Activated naive CD8-positive, alpha-beta T cell (primary cell): ENCODE measurements around the gene SCFD2.
"Not testable (repeated sequence)": the region's sequence is repeated elsewhere in the genome, so short reads cannot be mapped to it uniquely, and the experiment has no call there.

ENCODE experiments used
- H3K27ac Mint-ChIP-seq: one replicate; pipeline ENCODE4 v1.8.0; 2021; ENCODE audit warnings: mixed read lengths
- H3K27me3 Mint-ChIP-seq: one replicate; pipeline ENCODE4 v1.8.0; 2021; ENCODE audit warnings: mixed read lengths
- H3K36me3 Mint-ChIP-seq: one replicate; pipeline ENCODE4 v1.8.0; 2021; ENCODE audit warnings: mixed read lengths
- H3K4me1 Mint-ChIP-seq: one replicate; pipeline ENCODE4 v1.8.0; 2021; ENCODE audit warnings: low read depth, mixed read lengths
- H3K4me3 Mint-ChIP-seq: one replicate; pipeline ENCODE4 v1.8.0; 2021; ENCODE audit warnings: mild to moderate bottlenecking, mixed read lengths
- H3K9me3 Mint-ChIP-seq: one replicate; pipeline ENCODE4 v1.8.0; 2021; ENCODE audit warnings: low read depth, mixed read lengths

The SCFD2 gene

GRCh38 chr4:53309321-53310040 lies 56.4 kb downstream of the SCFD2 start:
- Mint-ChIP-seq H3K36me3 (peaks cover 44% of the 10 kb centered on the region), H3K27ac (no peak overlapping the region), H3K27me3 (no peaks in the 10 kb centered on the region)

GRCh38 chr4:53307819-53308780 lies 57.8 kb downstream of the SCFD2 start:
- peaks cover 8% of the 10 kb centered on the region for H3K4me1 Mint-ChIP-seq
- no peak overlapping the region for H3K4me3 Mint-ChIP-seq
- peaks cover 51% of the 10 kb centered on the region for H3K36me3 Mint-ChIP-seq
- no peak overlapping the region for H3K27ac Mint-ChIP-seq
- peaks cover 24% of the 10 kb centered on the region for H3K9me3 Mint-ChIP-seq
- no peaks in the 10 kb centered on the region for H3K27me3 Mint-ChIP-seq

More at GRCh38 chr4:53309321-53310040, 56.4 kb downstream of the SCFD2 start:
- H3K9me3 Mint-ChIP-seq: peaks cover 20% of the 10 kb centered on the region
- peaks cover 8% of the 10 kb centered on the region for H3K4me1 Mint-ChIP-seq
- H3K4me3 Mint-ChIP-seq: no peak overlapping the region

- Mint-ChIP-seq H3K4me1 (peaks cover 8% of the 10 kb centered on the region), H3K9me3 (peaks cover 24% of the 10 kb centered on the region), H3K4me3 (no peak overlapping the region), H3K27ac (no peak overlapping the region), H3K27me3 (no peaks in the 10 kb centered on the region), H3K36me3 (peaks cover 48% of the 10 kb centered on the region)
These were observed 58.7 kb downstream of the SCFD2 start for GRCh38 chr4:53307210-53307609.

GRCh38 chr4:53306729-53307128 lies 59.1 kb downstream of the SCFD2 start:
- H3K27ac Mint-ChIP-seq: no peak overlapping the region
- peaks cover 44% of the 10 kb centered on the region for H3K36me3 Mint-ChIP-seq
- no peaks in the 10 kb centered on the region for H3K27me3 Mint-ChIP-seq
- H3K4me1 Mint-ChIP-seq: peaks cover 8% of the 10 kb centered on the region
- H3K9me3 Mint-ChIP-seq: peaks cover 24% of the 10 kb centered on the region
- no peak overlapping the region for H3K4me3 Mint-ChIP-seq

DNA sequence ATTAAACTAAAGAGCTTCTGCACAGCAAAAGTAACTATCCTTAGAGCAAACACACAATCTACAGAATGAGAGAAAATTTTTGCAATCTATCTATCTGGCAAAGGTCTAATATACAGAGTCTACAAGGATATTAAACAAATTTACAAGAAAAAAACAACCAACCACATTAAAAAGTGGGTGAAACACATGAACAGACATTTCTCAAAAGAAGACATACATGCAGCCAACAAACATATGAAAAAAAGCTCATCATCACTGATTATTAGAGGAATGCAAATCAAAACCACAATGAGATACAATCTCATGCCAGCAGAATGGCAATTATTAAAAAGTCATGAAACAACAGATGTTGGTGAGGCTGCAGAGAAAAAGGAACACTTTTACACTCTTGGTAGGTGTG lies 73.7 kb downstream of the SCFD2 start:
- H3K4me3 Mint-ChIP-seq, H3K4me1 Mint-ChIP-seq, H3K27ac Mint-ChIP-seq, H3K27me3 Mint-ChIP-seq: not testable (repeated sequence)
- Mint-ChIP-seq H3K9me3 (peaks cover 47% of the 10 kb centered on the region), H3K36me3 (peaks cover 40% of the 10 kb centered on the region)

- Mint-ChIP-seq H3K4me1 (peaks cover 1% of the 10 kb centered on the region), H3K9me3 (no peaks in the 10 kb centered on the region), H3K36me3 (peaks cover 20% of the 10 kb centered on the region), H3K27ac (no peak overlapping the region), H3K4me3 (no peak overlapping the region), H3K27me3 (no peaks in the 10 kb centered on the region)
These were observed 84.4 kb downstream of the SCFD2 start for GRCh38 chr4:53281438-53281837.

DNA sequence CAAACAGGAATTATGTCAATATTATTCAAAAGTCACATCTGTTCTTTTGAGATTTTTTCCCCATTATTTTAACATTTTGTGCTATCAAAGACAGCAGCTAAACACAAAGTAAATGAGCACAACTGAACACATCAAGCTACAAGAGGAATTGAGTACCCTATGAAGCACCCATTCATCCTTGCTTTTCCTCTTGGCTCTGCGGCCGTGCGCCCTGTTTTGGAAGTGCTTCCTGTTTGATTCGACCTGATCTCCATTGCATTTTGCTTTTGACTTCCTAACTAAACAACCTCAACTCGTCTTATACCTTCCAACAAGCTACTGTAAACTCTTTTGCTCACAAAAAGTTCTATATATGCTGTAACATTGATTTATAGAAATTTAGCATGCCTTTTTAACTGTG lies 85.0 kb downstream of the SCFD2 start:
- Mint-ChIP-seq H3K4me3 (no peak overlapping the region), H3K27me3 (no peaks in the 10 kb centered on the region), H3K36me3 (peaks cover 20% of the 10 kb centered on the region), H3K9me3 (no peaks in the 10 kb centered on the region), H3K27ac (no peak overlapping the region), H3K4me1 (peaks cover 1% of the 10 kb centered on the region)

DNA sequence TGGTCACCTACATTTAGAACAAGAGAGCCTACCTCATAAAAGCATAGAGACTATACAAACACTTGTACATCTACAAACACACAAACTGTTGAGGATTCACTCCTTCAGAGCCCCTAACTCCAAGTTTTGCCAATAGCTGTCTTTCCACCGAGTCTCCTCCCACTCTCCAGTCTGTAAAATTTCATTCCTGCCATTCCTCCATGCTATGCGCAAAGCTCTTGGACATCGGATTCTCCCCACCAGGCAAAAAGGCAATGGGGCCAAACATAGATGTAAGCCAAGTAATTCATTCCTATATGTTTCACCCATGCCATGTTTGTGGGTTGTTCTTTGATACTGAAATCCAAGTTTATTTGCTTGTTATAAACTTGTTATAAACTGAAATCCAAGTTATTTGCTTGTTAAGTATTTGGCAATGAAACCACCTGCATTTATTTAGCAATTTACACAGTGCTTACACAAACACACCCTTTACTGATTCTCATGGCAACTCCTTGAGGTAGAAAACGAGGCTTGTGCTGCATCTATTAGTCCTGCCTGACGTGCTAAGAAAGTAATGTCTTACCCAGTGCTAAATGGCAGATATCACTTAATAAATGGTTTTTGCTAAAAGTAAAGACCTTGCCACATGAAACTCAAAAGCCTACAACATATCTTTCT lies 91.1 kb downstream of the SCFD2 start:
- H3K27ac Mint-ChIP-seq: no peak overlapping the region
- no peaks in the 10 kb centered on the region for H3K9me3 Mint-ChIP-seq
- H3K4me3 Mint-ChIP-seq: no peak overlapping the region
- no peaks in the 10 kb centered on the region for H3K27me3 Mint-ChIP-seq
- peaks cover 30% of the 10 kb centered on the region for H3K36me3 Mint-ChIP-seq
- peaks cover 1% of the 10 kb centered on the region for H3K4me1 Mint-ChIP-seq

DNA sequence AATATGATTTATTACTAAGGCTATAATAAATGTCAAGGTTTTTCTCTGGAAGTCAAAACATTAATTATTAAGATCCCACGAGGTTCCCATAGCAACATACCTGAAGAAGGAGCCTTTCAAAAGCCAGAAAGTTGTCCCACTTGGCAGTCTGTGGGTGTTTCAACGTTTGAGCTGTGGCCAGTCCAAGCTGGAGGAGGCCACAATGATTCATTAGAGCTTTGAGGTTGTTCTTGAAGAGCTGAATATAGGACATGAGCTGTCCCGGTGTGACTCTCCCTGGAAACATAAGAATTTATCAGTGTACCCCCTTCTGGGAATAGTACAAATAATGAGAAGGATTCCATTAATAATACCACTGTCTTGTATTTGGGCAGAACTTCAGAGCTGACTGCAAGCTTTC lies 92.1 kb downstream of the SCFD2 start:
- Mint-ChIP-seq H3K4me1 (peaks cover 1% of the 10 kb centered on the region), H3K4me3 (no peak overlapping the region), H3K9me3 (no peaks in the 10 kb centered on the region), H3K36me3 (peaks cover 29% of the 10 kb centered on the region), H3K27me3 (no peaks in the 10 kb centered on the region), H3K27ac (no peak overlapping the region)

DNA sequence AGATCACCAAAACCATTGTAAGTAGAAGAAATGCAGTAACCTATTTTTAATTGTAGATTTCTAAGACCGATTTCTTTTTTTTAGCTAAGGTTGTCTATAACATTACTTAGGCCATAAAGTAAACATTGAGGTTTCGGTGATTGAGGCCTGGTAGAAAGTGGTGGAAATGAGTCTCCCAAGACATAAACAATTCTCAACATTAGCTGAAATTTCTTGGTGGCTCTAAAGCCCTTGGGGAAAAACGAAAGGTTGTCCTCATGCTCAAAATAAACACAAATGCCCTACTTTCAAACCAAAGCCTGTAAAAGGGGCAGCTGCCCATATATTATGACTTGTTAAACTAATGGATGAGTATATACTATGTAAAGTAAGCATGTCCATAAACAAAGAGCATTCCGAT lies 98.8 kb downstream of the SCFD2 start:
- H3K27ac Mint-ChIP-seq: no peak overlapping the region
- H3K27me3 Mint-ChIP-seq: no peaks in the 10 kb centered on the region
- no peak overlapping the region for H3K4me3 Mint-ChIP-seq
- H3K9me3 Mint-ChIP-seq: peaks cover 7% of the 10 kb centered on the region
- H3K4me1 Mint-ChIP-seq: no peaks in the 10 kb centered on the region
- H3K36me3 Mint-ChIP-seq: peaks cover 38% of the 10 kb centered on the region

DNA sequence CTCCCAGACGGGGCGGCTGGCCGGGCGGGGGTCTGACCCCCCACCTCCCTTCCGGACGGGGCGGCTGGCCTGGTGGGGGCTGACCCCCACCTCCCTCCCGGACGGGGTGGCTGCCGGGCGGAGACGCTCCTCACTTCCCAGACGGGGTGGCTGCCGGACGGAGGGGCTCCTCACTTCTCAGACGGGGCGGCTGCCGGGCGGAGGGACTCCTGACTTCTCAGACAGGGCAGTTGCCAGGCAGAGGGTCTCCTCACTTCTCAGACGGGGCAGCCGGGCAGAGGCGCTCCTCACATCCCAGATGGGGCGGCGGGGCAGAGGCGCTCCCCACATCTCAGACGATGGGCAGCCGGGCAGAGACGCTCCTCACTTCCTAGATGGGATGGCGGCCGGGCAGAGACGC lies 109.9 kb downstream of the SCFD2 start:
- not testable (repeated sequence) for H3K4me1 Mint-ChIP-seq, H3K27me3 Mint-ChIP-seq, H3K27ac Mint-ChIP-seq, H3K4me3 Mint-ChIP-seq
- peaks cover 15% of the 10 kb centered on the region for H3K9me3 Mint-ChIP-seq
- H3K36me3 Mint-ChIP-seq: peaks cover 18% of the 10 kb centered on the region

DNA sequence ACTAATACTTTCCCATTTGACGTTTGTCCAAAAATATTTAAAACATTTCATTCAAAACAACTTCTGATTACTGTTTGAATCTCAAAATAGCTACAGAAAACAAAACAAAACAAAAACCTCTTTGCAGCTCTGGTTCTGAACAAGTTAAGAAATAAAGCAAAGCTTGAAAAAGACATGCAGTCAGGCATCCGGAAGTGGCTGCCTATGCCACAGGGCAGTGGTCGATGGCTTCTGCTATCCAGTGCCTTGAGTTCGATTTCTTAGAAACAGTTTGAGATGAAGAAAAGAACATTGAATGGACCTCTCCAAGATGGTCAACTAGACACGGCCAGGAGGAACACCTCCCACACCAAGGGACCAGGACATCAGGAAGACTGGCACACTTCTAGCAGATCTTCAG lies 125.3 kb downstream of the SCFD2 start:
- H3K9me3 Mint-ChIP-seq: peaks cover 13% of the 10 kb centered on the region
- H3K4me1 Mint-ChIP-seq: peaks cover 13% of the 10 kb centered on the region
- peaks cover 47% of the 10 kb centered on the region for H3K36me3 Mint-ChIP-seq
- no peaks in the 10 kb centered on the region for H3K27me3 Mint-ChIP-seq
- H3K27ac Mint-ChIP-seq: no peak overlapping the region
- H3K4me3 Mint-ChIP-seq: no peak overlapping the region

- peaks cover 36% of the 10 kb centered on the region for H3K36me3 Mint-ChIP-seq
- not testable (repeated sequence) for H3K4me1 Mint-ChIP-seq, H3K9me3 Mint-ChIP-seq, H3K27me3 Mint-ChIP-seq, H3K4me3 Mint-ChIP-seq, H3K27ac Mint-ChIP-seq
These were observed 127.5 kb downstream of the SCFD2 start for GRCh38 chr4:53238352-53238751.

GRCh38 chr4:53237811-53238210 lies 128.1 kb downstream of the SCFD2 start:
- not testable (repeated sequence) for H3K4me3 Mint-ChIP-seq, H3K4me1 Mint-ChIP-seq, H3K27ac Mint-ChIP-seq, H3K9me3 Mint-ChIP-seq, H3K27me3 Mint-ChIP-seq
- H3K36me3 Mint-ChIP-seq: peaks cover 34% of the 10 kb centered on the region

- H3K4me1 Mint-ChIP-seq, H3K27me3 Mint-ChIP-seq, H3K4me3 Mint-ChIP-seq, H3K27ac Mint-ChIP-seq, H3K9me3 Mint-ChIP-seq: not testable (repeated sequence)
- peaks cover 32% of the 10 kb centered on the region for H3K36me3 Mint-ChIP-seq
These were observed 129.2 kb downstream of the SCFD2 start for GRCh38 chr4:53236624-53237023.
